ENCODE data around the gene HDLBP.

The HDLBP gene

GRCh38 chr2:241188361-241189092 lies 126.9 kb downstream of the HDLBP start, which contains the start of gene ANO7:
ANO7 (plus strand) TSS chr2:241188677; CDS start chr2:241190064, 1,387 bp downstream.
- DNase-seq (ENCODE audit: low read depth, low spot score) = no peak

GRCh38 chr2:241187918-241188234 lies 127.6 kb downstream of the HDLBP start:
- peaks cover 5% of the 10 kb centered on the region for H3K36me3 ChIP-seq (ENCODE audit: insufficient read depth, insufficient read length, low read length)
- H3K4me1 ChIP-seq (ENCODE audit: insufficient read depth, insufficient read length) = peaks cover 21% of the 10 kb centered on the region
- no peak for TF ChIP-seq YY1 (IDR thresholded peaks at IDR 0.05; ENCODE audit: insufficient read depth, insufficient read length)
- no peak for TF ChIP-seq ZNF274 (IDR thresholded peaks at IDR 0.05; ENCODE audit: low read depth, low read length)
- no peak for TF ChIP-seq SUZ12 (IDR thresholded peaks at IDR 0.05; ENCODE audit: extremely low read depth, insufficient read depth, insufficient read length)
- DNase-seq (ENCODE audit: low read depth, low spot score) = no peak
- no peaks in the 10 kb centered on the region for H3K27me3 ChIP-seq (ENCODE audit: insufficient read depth, insufficient read length)
- peak overlapping the region; percentile 23 for H3K9ac ChIP-seq (ENCODE audit: insufficient read length, low read depth)
- no peak overlapping the region for H3K4me3 ChIP-seq (ENCODE audit: insufficient read length, low read depth)
- H3K9me3 ChIP-seq (ENCODE audit: insufficient read depth, low read length) = no peaks in the 10 kb centered on the region

More at GRCh38 chr2:241188361-241189092, 126.9 kb downstream of the HDLBP start, which contains the start of gene ANO7:
- Histone ChIP-seq H3K9ac (ENCODE audit: insufficient read length, low read depth) (peak within 1 kb of the TSS; percentile 62), H3K9me3 (ENCODE audit: insufficient read depth, low read length) (no peaks in the 10 kb centered on the region), H3K4me3 (ENCODE audit: insufficient read length, low read depth) (no peak within 1 kb of the TSS), H3K27me3 (ENCODE audit: insufficient read depth, insufficient read length) (no peaks in the 10 kb centered on the region), H3K4me1 (ENCODE audit: insufficient read depth, insufficient read length) (peaks cover 21% of the 10 kb centered on the region), H3K36me3 (ENCODE audit: insufficient read depth, insufficient read length, low read length) (no peaks in the 10 kb centered on the region)
- TF ChIP-seq YY1 (IDR thresholded peaks at IDR 0.05; ENCODE audit: insufficient read depth, insufficient read length) (no peak), ZNF274 (IDR thresholded peaks at IDR 0.05; ENCODE audit: low read depth, low read length) (no peak), SUZ12 (IDR thresholded peaks at IDR 0.05; ENCODE audit: extremely low read depth, insufficient read depth, insufficient read length) (no peak)

- Histone ChIP-seq H3K9me3 (ENCODE audit: insufficient read depth, low read length) (no peaks in the 10 kb centered on the region), H3K36me3 (ENCODE audit: insufficient read depth, insufficient read length, low read length) (peaks cover 11% of the 10 kb centered on the region), H3K27me3 (ENCODE audit: insufficient read depth, insufficient read length) (no peaks in the 10 kb centered on the region), H3K9ac (ENCODE audit: insufficient read length, low read depth) (no peak overlapping the region), H3K4me1 (ENCODE audit: insufficient read depth, insufficient read length) (peaks cover 21% of the 10 kb centered on the region), H3K4me3 (ENCODE audit: insufficient read length, low read depth) (no peak overlapping the region)
- DNase-seq (ENCODE audit: low read depth, low spot score) = no peak
- TF ChIP-seq ZNF274 (IDR thresholded peaks at IDR 0.05; ENCODE audit: low read depth, low read length) = no peak
- TF ChIP-seq YY1 (IDR thresholded peaks at IDR 0.05; ENCODE audit: insufficient read depth, insufficient read length) = no peak
- no peak for TF ChIP-seq SUZ12 (IDR thresholded peaks at IDR 0.05; ENCODE audit: extremely low read depth, insufficient read depth, insufficient read length)
Measured at GRCh38 chr2:241187101-241187917, 128.2 kb downstream of the HDLBP start.

- no peaks in the 10 kb centered on the region for H3K9me3 ChIP-seq (ENCODE audit: insufficient read depth, low read length)
- TF ChIP-seq YY1 (IDR thresholded peaks at IDR 0.05; ENCODE audit: insufficient read depth, insufficient read length) (no peak), SUZ12 (IDR thresholded peaks at IDR 0.05; ENCODE audit: extremely low read depth, insufficient read depth, insufficient read length) (no peak), ZNF274 (IDR thresholded peaks at IDR 0.05; ENCODE audit: low read depth, low read length) (no peak)
- no peaks in the 10 kb centered on the region for H3K27me3 ChIP-seq (ENCODE audit: insufficient read depth, insufficient read length)
- no peak overlapping the region for H3K9ac ChIP-seq (ENCODE audit: insufficient read length, low read depth)
- peaks cover 18% of the 10 kb centered on the region for H3K4me1 ChIP-seq (ENCODE audit: insufficient read depth, insufficient read length)
- peaks cover 17% of the 10 kb centered on the region for H3K36me3 ChIP-seq (ENCODE audit: insufficient read depth, insufficient read length, low read length)
- DNase-seq (ENCODE audit: low read depth, low spot score) = no peak
- no peak overlapping the region for H3K4me3 ChIP-seq (ENCODE audit: insufficient read length, low read depth)
Measured at GRCh38 chr2:241185961-241186360, 129.5 kb downstream of the HDLBP start.

GRCh38 chr2:241184901-241185300 lies 130.6 kb downstream of the HDLBP start:
- H3K9ac ChIP-seq (ENCODE audit: insufficient read length, low read depth) = no peak overlapping the region
- H3K4me3 ChIP-seq (ENCODE audit: insufficient read length, low read depth) = no peak overlapping the region
- peaks cover 18% of the 10 kb centered on the region for H3K4me1 ChIP-seq (ENCODE audit: insufficient read depth, insufficient read length)
- no peaks in the 10 kb centered on the region for H3K9me3 ChIP-seq (ENCODE audit: insufficient read depth, low read length)
- peaks cover 22% of the 10 kb centered on the region for H3K36me3 ChIP-seq (ENCODE audit: insufficient read depth, insufficient read length, low read length)
- DNase-seq (ENCODE audit: low read depth, low spot score) = no peak
- H3K27me3 ChIP-seq (ENCODE audit: insufficient read depth, insufficient read length) = no peaks in the 10 kb centered on the region
- no peak for TF ChIP-seq SUZ12 (IDR thresholded peaks at IDR 0.05; ENCODE audit: extremely low read depth, insufficient read depth, insufficient read length)
- no peak for TF ChIP-seq ZNF274 (IDR thresholded peaks at IDR 0.05; ENCODE audit: low read depth, low read length)
- no peak for TF ChIP-seq YY1 (IDR thresholded peaks at IDR 0.05; ENCODE audit: insufficient read depth, insufficient read length)

- no peak for DNase-seq (ENCODE audit: low read depth, low spot score)
- Histone ChIP-seq H3K4me1 (ENCODE audit: insufficient read depth, insufficient read length) (peaks cover 12% of the 10 kb centered on the region), H3K36me3 (ENCODE audit: insufficient read depth, insufficient read length, low read length) (peaks cover 32% of the 10 kb centered on the region), H3K4me3 (ENCODE audit: insufficient read length, low read depth) (no peak overlapping the region), H3K27me3 (ENCODE audit: insufficient read depth, insufficient read length) (no peaks in the 10 kb centered on the region), H3K9ac (ENCODE audit: insufficient read length, low read depth) (no peak overlapping the region), H3K9me3 (ENCODE audit: insufficient read depth, low read length) (no peaks in the 10 kb centered on the region)
- TF ChIP-seq SUZ12 (IDR thresholded peaks at IDR 0.05; ENCODE audit: extremely low read depth, insufficient read depth, insufficient read length) = no peak
- TF ChIP-seq YY1 (IDR thresholded peaks at IDR 0.05; ENCODE audit: insufficient read depth, insufficient read length) = no peak
- no peak for TF ChIP-seq ZNF274 (IDR thresholded peaks at IDR 0.05; ENCODE audit: low read depth, low read length)
Measured at GRCh38 chr2:241183221-241183620, 132.3 kb downstream of the HDLBP start.
